Measurements from ENCODE around the gene ANXA6.
A peak's percentile ranks its signal among the peaks of the same experiment; 100 is the strongest.

ANXA6 gene

DNA sequence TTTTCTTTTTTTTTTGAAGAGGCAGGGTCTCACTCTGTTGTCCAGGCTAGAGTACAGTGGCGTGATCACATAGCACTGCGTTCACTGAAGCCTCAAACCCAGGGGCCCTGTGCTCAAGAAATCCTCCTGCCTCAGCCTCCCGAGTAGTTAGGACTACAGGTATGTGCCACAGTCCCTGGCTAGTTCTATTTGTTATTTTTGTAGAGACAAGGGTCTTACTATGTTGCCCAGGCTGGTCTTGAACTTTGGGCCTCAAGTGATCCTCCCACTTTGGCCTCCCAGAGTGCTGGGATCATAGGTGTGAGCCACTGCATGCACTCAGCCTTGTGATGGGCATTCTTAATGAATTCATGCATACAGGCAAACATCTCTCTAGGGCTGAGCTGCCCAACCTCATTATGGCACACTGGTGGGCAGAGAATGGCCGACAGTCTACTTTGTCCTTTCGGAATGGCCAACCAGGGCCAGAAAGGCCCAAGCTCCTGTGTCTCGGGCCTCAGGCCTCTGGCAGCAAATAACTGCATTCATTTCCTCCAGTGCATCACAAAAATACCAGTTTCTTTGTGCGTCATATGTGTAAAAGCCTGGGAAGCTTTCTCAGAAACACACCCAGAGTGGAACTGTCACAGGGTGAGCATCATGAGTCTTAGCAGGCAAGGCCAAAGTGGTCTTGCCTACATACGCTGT lies 27.2 kb downstream of the ANXA6 start:
- DNase-seq (ENCODE audit: low spot score) = no peak

DNA sequence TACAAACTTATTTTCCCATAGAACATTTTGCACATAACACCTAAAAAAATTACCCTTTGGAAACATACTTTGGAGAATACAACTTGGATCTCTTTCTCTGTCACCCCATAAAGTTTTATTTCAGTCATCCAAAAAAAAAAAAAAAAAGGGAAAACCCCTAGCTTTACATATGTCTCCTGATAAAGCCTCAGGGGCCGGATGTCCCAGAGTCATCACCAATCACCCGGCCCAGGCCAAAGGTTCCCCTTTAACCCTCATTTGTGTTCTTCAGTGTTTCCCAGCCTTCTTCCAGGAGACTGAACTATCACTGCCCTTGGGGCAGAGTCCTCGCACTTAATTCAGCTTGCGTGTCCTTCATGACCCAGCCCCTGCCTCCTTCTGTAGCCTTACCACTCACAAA lies 28.8 kb downstream of the ANXA6 start:
- DNase-seq (ENCODE audit: low spot score) = no peak

DNA sequence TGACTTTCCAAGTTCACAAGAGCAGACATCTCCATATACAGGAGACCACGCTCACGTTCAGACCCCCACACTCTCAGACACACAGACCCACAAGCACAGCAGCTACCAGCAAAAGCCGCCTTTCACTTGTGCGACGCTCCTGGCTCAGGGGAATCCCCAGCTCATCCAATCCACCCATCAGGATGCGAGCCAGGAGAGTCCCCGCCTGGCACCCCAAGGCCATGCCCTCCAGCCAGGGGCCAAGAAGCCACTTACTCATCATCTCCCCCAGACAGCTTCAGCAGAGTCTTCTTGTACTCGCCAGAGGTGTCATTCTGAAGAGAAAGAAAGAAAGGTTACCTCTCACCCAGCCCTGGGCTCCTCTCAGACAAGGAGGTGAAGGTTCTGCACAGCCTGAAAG lies 29.7 kb downstream of the ANXA6 start:
- no peak for DNase-seq (ENCODE audit: low spot score)

DNA sequence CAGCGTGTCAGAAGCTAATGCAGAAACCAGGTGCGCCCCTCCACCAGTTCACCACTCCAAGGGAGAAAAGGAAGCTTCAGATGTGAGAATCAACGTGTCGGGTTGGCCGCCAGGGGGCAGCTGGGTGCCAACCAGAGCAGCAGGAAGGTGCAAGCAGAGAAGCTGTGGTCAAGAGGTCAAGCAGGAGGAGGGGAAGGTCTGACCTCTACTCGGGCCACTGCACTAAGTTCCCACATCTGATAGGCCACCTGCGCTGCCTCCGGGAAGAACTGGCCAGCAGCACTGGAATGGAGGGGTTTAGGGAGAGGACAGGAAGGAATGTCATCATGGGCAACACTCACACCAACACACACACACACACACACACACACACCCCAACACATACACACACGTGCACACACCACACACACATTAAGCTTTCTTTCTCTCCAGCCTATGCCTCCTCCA lies 31.4 kb downstream of the ANXA6 start:
- peak; percentile 68 for DNase-seq (ENCODE audit: low spot score)

DNA sequence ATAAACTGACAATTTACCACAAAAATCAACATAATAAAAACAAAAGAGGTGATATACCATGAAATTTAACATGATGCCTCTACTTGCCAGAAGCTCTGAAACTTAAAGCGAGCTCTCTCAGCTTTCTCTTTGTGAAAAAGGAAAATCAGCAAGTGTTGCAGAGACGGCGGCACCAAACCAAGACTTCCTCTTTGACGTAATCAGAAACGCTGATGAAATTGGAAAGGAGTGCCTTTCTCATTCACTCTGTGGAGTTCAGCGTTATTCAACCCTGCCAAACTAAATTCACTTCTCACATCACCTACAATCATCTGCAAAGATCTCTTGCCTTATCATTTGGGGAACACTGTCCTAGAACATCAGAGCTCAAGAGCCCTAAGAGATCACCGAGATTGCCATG lies 32.2 kb downstream of the ANXA6 start:
- peak; percentile 28 for DNase-seq (ENCODE audit: low spot score)

DNA sequence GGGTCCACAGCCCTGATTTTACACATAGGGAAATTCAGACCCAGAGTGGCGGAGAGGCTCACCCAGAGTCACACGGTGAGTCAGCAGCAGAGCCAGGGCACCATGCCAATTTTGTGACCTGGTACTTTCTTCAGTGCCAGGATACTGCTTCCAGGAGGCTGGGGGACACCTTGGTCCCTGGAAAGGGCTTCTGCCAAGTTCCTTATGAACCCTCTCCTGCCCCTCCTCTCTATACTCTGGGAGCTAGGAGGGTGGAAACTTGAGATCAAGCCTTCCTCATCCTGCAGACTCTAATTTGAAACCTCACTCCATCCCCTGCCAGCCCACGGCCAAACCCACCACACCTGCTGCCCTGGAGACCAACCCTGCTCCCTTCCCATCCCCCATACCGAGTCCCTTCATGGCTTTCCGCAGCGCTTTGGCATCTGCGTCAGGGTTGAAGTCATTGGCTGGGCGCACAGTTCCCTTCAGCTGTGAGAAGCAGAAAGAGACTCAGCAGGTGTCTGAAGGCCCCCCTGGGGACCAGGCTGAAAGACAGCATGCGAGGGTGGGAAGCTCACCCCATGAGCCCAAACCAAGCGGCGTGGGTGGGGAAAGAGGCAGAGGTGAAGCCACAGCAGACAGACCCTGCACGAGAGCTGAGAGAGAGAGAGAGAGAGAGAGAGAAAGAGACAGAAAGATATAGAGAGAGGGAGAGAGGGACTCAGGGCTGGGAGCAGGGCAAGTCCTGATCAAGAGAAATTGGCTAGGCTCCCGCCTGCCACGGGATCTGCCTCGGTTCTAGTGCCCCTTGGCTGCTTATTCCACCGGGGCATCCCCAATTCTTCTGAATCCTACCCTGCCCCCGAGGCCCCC lies 33.5 kb downstream of the ANXA6 start:
- DNase-seq (ENCODE audit: low spot score) = no peak

DNA sequence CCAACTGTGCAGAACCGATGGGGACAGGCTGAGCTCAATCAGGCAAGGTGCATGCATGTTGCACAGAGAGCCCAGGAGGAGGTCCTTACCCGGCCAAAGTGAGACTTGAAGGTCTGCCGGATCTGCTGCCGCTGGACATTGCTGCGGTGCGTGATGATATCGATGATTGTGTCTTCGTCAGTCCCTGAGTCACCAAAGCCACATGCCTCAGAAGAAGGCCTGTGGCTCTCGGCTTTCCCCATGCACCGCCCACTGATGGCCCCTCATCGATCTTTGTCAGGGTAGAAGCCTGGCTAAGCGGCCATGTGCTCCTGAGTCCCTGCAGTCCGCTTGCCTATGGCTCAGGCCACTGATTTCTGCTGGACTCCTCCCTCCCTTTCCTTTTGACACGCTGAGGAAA lies 34.8 kb downstream of the ANXA6 start:
- DNase-seq (ENCODE audit: low spot score) = no peak

DNA sequence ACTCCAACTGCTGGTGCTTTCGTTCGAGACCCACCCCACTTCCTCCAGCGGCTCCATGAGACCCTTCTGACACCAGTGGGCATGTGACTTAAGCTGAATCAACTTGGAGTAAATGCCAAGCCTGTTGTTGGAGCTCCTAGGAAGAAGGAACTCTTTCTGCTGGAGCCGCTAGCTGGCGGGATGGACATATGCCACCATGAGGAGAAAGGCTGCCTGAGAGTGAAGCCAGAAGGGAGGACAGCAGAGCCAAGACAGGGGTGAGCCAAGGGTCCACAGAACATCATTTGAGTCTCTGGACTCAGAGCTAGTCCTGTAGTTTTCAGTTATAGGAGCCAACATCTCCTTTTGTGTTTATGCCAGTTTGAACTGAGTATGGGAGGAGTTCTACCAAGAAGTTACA lies 35.9 kb downstream of the ANXA6 start:
- DNase-seq (ENCODE audit: low spot score) = no peak

DNA sequence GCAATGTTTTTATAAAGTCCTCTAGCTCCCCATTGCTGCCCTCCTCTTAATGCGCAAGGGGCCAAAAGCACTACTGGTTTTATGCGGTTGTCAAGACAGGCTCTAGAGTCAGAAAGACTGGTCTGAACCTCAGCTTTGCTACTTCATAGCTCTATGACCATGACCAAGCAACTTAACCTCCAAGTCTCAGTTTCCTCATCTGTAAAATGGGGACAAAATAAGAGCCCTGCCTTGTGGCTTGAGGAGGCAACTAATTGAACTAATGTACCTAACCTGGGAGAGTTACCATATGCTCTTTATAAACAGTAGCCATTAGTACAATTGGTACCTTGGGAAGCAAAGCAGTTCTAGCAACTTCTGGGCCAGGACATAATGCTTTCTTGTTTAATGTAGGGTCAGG lies 36.5 kb downstream of the ANXA6 start:
- no peak for DNase-seq (ENCODE audit: low spot score)

DNA sequence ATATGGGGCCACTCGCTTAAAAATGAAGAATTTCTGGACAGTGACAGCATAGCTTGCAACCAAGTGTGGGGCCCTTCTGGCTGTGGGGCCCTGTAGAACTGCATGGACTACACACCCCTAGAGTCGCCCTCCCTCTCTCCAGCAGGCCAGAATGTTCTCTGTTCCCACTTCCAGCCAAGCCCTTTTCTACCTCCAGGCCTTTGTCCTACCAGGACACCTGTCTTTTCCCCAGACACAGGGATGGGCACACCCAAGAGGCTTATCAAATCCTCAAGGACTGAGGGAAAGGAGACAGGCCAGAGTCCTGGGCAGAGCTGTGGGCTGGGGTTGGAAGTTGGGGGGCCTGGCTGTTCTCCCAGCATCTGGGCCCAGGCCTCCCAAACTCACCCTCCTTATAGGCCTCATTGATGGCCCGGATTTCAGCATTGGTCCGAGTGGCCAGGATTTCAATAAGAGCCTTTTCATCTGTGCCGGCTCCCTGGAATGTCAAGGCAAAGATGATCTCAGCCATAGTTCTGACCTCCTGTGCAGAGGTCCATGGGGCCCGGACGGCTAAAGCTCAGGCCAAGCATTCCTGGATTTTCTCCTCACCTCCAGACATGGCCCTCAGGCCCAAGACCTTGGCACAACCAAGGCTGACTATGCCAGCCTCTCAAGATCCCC lies 38.5 kb downstream of the ANXA6 start:
- no peak for DNase-seq (ENCODE audit: low spot score)

DNA sequence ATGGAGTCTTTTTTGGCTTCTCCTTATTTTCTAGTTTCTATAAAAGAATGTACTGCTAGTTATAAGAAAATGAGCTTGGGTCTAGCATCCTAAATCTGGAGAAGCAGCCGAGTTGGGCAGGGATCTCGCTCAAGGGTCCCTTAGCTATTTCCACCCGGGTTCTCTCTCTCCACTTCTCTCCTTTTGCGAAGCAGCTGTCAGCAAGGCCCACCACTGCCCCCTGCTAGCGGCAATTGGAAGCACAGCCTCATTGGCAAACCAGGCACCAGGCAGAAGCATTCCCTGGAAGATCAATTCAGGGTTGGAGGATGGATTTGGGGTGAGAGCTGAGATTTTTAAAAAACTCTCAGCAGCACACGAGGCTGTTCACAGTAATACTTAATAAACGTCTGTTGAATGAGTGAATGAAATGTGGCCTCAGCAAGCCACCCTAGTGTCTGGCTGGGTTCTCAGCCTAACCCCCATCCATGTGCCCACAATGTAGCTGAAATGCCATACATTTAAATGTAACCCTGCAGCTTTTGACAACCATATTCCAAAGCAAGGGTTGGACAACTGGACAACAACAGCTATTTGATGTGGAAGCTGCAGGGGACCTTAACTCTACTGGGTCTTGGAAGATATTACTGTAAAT lies 42.2 kb downstream of the ANXA6 start:
- DNase-seq (ENCODE audit: low spot score) = peak; percentile 64

DNA sequence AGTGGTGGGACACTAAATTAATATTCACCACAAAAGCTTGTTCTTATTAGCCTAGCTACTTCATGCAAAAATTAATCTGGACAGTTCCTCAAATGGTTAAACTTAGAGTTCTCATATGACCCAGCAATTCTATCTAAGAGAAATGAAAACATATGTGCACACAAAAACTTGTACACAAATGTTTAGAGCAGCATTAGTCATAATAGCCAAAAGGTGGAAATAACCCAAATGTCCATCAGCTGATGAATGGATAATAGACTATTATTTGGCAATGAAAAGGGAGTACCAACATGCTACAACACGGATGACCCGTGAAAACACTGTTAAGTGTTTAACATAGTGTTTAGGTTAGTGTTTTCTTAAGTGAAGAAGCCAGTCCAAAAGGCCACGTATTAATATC lies 43.9 kb downstream of the ANXA6 start:
- no peak for DNase-seq (ENCODE audit: low spot score)

DNA sequence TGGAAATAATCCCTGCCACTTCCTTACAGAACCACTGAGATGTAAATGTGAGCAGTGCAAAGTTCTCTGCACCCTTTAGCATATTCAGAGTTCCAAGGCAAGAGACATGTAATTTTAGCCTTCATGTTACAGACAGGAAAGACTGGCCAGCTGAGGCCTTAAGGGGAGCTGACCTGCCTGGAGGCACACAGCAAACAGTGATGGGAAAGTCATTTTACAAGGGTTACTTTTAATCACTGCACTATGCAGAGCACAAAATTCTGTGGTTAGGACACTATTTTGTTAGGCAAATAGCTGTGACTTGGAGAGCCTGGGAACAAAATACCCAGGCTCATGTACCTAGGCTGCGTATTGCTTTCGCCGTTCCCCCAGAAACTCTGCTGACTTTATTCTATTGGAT lies 46.6 kb downstream of the ANXA6 start:
- no peak for DNase-seq (ENCODE audit: low spot score)

DNA sequence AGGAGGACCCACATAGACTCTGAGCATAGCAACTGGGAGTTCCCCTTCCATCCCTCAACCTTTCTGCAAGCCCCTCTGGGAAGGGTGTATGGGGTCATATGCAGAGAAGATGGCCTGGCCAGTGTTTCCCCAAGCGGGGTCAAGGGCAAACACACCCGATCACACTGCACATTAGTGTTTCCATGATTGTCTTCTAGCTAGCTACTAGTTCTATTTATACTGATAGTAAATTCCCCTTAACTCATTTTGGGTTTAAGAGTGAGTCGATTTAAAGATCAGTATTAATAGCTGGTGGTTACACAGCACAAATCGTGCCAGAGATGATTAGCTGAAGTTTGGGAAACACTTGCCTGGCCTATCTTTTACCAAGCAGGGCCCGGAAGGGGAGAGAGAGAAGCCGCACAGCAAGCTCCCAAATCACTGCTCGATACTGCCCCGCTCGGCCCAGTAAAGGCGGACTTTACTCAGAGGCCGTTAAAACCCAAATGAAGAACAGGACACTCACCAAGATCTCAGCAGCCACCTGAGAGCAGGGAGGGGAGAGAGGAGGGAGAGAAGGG lies 47.4 kb downstream of the ANXA6 start:
- DNase-seq (ENCODE audit: low spot score) = no peak

DNA sequence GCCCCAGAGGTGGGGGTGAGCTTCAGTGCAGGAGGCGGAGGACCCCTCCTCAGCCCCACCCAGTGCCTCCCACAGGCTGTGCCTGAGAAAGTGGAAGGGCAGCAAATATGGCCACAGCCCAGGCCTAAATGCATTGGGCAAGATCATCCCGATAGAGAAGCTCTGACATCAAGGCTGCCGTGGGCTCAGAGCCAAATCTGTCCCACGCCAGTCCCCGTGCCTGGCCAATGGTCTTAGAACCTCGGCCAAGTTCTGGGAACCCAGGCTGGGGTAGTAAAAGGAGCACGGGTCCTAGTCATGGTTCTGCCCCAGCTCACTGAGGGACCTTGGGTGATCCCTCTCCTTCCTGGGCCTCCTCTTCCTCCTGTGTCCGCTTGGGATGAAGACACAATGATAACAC lies 49.0 kb downstream of the ANXA6 start:
- DNase-seq (ENCODE audit: low spot score) = no peak

DNA sequence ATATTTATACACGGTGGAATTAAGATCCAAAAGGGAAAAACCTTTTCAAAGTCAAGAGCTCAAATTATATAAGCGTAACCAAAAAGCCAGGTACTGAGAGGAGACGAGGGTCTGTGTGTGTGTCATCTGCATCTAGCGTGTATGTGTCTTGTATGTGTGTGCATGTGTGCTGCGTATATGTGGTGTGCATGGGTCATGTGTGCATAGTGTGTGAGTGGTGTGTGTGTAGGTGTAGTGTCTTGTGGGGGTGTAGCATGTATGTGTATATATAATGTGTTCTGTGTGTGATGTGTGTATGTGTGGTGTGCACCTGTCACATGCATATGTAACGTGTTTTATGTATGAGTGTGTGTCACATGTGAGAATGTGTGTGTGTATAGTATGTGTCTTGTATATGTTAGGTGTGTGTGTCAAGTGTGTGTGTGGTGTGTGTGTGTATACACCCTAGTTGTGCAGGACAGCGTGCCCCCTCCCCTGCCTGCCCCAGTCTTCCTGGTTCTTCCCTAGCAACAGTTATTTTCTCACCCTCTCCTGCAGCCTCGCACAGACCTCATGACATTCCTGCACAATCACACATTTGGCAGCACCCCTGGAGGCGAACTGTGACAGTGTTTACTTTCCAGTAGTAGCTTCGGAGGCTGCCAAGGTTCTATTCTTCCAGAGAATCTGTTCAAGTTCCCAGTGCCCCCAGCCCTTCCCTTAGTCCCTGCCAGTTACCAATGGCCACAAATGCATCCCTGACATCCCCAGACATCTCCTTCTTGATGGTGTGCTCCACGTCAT lies 49.6 kb downstream of the ANXA6 start:
- no peak for DNase-seq (ENCODE audit: low spot score)

DNA sequence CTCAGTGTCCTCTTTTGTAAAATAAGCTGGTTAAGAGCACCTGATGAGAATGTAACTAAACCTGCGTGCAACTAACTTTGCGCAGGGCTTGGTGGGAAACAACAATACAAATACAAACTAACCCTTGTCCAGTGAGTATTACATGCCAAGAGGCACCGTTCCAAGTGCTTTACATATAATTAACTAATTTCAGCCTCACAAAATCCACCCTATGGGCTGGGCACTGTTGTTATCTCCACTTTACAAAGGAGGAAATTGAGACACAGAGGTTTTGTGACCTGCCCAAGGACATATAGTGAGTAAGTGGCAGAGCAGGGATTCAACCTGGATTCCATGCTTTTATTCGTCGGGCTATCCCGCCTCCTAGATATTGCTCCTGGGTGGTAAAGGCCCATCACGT lies 50.5 kb downstream of the ANXA6 start:
- no peak for DNase-seq (ENCODE audit: low spot score)

DNA sequence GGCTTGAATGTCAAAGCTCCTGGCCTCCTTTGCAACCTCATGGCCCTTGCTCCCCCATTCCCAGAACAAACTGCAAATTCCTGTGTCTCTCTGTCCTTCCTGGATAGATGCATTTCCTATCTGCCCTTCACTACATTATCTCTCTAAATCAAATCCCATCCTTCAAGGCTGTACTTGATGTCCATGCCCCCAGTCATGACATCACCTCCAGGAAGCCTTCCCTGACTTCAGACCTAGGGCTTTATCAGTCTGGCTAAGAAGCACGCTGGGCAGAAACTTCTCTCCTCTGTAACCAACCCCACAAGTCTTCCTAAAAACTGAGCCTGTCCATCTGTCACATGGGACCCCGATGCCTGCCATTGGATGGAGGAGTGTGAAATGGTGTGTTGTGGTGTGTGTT lies 51.1 kb downstream of the ANXA6 start:
- DNase-seq (ENCODE audit: low spot score) = no peak

DNA sequence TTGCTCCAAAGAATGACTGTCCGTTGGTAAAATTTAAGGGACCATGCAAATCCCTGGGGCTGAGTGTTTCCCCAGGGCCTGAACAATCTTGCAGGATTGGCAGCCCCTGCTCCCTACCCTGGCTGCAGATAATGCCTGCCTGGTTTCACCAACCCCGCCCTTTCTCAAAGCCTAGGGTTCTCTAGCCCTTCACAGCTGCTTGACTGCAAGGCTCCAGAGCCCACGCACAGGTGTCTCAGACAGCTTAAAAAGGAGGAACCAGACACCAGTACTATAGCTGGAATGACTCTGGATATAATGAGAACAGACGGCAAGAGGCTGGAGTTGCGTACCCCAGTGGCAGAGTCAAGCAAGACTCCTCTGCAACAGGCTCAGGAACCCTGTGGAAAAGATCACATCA lies 51.5 kb downstream of the ANXA6 start:
- DNase-seq (ENCODE audit: low spot score) = no peak

DNA sequence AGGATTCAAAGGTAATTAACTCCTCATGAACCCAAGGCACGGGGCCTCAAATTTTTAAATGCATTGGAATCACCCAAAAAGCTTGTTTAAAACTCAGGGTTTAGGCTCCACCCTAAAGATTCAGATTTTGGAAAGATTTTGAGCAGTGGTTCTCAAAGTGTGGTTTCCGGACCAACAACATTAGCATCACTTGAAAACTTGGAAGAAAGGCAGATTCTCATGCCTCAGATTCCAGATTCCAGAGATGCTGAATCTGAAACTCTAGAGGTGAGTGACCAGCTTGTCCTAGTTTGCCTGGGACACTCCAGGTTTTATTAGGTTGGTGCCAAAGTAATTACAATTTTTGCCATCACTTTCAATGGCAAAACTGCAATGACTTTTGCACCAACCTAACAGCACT lies 52.0 kb downstream of the ANXA6 start:
- no peak for DNase-seq (ENCODE audit: low spot score)

DNA sequence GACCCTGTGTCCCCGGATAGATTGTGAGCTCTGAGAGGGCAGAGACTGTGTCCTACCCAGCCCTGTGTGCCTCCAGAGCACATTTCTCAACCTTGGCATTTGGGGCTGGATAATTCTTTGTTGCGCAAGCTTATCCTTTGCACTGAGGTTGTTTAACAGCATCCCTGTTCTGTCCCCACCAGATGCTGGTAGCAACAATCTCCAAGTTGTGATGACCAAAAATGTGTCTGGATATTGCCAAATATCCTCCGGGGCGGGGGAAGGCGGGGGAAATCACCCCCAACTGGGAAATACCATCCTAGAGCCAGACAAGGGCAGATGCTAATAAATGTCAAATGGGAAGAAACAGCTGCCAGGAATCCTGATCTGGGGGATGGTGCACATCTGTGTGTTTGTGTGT lies 52.8 kb downstream of the ANXA6 start:
- no peak for DNase-seq (ENCODE audit: low spot score)

DNA sequence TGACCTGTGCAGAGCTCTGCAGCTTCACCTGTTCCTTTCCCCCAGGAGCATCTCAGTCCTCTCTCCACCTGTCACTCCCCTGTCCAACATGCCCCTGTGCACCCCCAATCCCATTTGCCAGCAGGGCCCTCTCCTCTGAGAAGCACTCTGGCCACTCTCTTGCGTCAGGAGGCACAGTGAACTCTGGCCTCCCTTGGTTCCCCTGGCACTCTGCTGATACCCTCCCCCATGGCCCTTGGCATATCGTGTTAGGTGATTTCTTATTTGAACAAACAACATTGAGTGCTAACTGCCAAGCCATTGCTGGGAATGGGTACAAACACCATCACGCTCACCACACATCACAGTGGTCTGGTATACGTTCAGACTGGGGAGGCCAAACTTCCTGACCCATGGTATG lies 55.8 kb downstream of the ANXA6 start:
- no peak for DNase-seq (ENCODE audit: low spot score)
